SK-N-SH (cell line): ENCODE measurements around the gene BCAR3.

ENCODE experiments used
- FOSL2 ChIP-seq: IDR thresholded peaks from 2 replicates; pipeline ENCODE4 v1.4.0; 2012; ENCODE audit warnings: low read depth, mild to moderate bottlenecking, moderate library complexity, borderline replicate concordance
- FOXJ3 ChIP-seq: sonication (generic); formaldehyde crosslinking; IDR thresholded peaks from 2 replicates; pipeline ENCODE4 v1.5.1; 2020; ENCODE audit warnings: mild to moderate bottlenecking, missing genetic modification reagents
- FOXM1 ChIP-seq: IDR thresholded peaks from 2 replicates; pipeline ENCODE4 v1.4.0; 2012; ENCODE audit warnings: low read depth, mild to moderate bottlenecking
- RFX5 ChIP-seq: IDR thresholded peaks from 2 replicates; pipeline ENCODE4 v1.6.1; 2012; ENCODE audit warnings: mild to moderate bottlenecking, improper control_type of control experiment, low read length
- SMC3 ChIP-seq: IDR thresholded peaks from 2 replicates; pipeline ENCODE4 v1.6.1; 2012; ENCODE audit warnings: low read depth, low read length, improper control_type of control experiment
- YY1 ChIP-seq: IDR thresholded peaks from 2 replicates; pipeline ENCODE4 v1.4.0; 2012; ENCODE audit warnings: low read depth, mild to moderate bottlenecking
- TF ChIP-seq, protein P1 (sequence below): fragments of 200-600 bp; sonication (generic); IDR thresholded peaks from 2 replicates; pipeline ENCODE4 v1.6.1; 2017; ENCODE audit warnings: antibody characterized with exemption, mild to moderate bottlenecking, moderate library complexity
- TF ChIP-seq, protein P2 (sequence below): IDR thresholded peaks from 2 replicates; pipeline ENCODE4 v1.4.0; 2012; ENCODE audit warnings: low read depth

GRCh38 chr1:93668121-93668520 lies 13.5 kb downstream of the BCAR3 start:
- TF ChIP-seq, protein P1, sequence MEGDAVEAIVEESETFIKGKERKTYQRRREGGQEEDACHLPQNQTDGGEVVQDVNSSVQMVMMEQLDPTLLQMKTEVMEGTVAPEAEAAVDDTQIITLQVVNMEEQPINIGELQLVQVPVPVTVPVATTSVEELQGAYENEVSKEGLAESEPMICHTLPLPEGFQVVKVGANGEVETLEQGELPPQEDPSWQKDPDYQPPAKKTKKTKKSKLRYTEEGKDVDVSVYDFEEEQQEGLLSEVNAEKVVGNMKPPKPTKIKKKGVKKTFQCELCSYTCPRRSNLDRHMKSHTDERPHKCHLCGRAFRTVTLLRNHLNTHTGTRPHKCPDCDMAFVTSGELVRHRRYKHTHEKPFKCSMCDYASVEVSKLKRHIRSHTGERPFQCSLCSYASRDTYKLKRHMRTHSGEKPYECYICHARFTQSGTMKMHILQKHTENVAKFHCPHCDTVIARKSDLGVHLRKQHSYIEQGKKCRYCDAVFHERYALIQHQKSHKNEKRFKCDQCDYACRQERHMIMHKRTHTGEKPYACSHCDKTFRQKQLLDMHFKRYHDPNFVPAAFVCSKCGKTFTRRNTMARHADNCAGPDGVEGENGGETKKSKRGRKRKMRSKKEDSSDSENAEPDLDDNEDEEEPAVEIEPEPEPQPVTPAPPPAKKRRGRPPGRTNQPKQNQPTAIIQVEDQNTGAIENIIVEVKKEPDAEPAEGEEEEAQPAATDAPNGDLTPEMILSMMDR: no peak
- TF ChIP-seq RFX5: no peak
- no peak for TF ChIP-seq SMC3
- no peak for TF ChIP-seq FOXM1
- TF ChIP-seq, protein P2, sequence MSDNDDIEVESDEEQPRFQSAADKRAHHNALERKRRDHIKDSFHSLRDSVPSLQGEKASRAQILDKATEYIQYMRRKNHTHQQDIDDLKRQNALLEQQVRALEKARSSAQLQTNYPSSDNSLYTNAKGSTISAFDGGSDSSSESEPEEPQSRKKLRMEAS: no peak
- TF ChIP-seq FOSL2: no peak
- TF ChIP-seq FOXJ3 (CRISPR knock-in tag): no peak
- TF ChIP-seq YY1: no peak
